K562 (cell line): ENCODE measurements around the gene FUT2. TPM values are rescaled to one million over a fixed set of nuclear protein-coding genes. Genes with fewer than 3 reads are reported as not detected.

Experiments used
- BHLHE40 ChIP-seq: IDR thresholded peaks from 2 replicates; pipeline ENCODE4 v1.6.1; 2011; ENCODE audit warnings: low read length, improper control_type of control experiment
- BRD4 ChIP-seq: fragments of 200-600 bp; sonication (generic); IDR thresholded peaks from 2 replicates; pipeline ENCODE4 v1.6.1; 2017; ENCODE audit warnings: inconsistent platforms
- C11orf30 ChIP-seq: fragments of 450-650 bp; IDR thresholded peaks from 2 replicates; pipeline ENCODE4 v1.6.1; 2016; ENCODE audit warnings: low read depth, mild to moderate bottlenecking
- CHD1 ChIP-seq: fragments of 200-600 bp; sonication (generic); IDR thresholded peaks from one replicate; pipeline ENCODE4 v1.6.1; 2012; ENCODE audit warnings: mild to moderate bottlenecking, moderate library complexity, low read length, inconsistent platforms
- E2F3 ChIP-seq: fragments of 250-450 bp; sonication (Bioruptor Pico); IDR thresholded peaks from 2 replicates; pipeline ENCODE4 v1.4.0; 2020; ENCODE audit warnings: mild to moderate bottlenecking
- EGR1 ChIP-seq: fragments of 450-650 bp; conservative IDR thresholded peaks from 2 replicates; pipeline ENCODE4 v1.6.1; 2017; ENCODE audit warnings: mild to moderate bottlenecking
- FIP1L1 ChIP-seq: fragments of 200-400 bp; formaldehyde crosslinking; IDR thresholded peaks from 2 replicates; pipeline ENCODE4 v1.6.1; 2018; ENCODE audit warnings: mild to moderate bottlenecking, low read depth, low read length; ENCODE audit not compliant: poor library complexity, severe bottlenecking
- FOXK2 ChIP-seq, 2 experiments: fragments of 450-650 bp; IDR thresholded peaks in 1 of 2; conservative IDR thresholded peaks in 1 of 2; 2 replicates each; pipeline ENCODE4 v1.6.1; 2016; ENCODE audit warnings: low read depth in 2 of 2, mild to moderate bottlenecking in 1 of 2
- GTF2A2 ChIP-seq: IDR thresholded peaks from 2 replicates; pipeline ENCODE4 v1.6.1; 2016; ENCODE audit warnings: mild to moderate bottlenecking, missing genetic modification characterization, missing compliant biosample characterization
- LCOR ChIP-seq: sonication (generic); formaldehyde crosslinking; IDR thresholded peaks from 2 replicates; pipeline ENCODE4 v1.8.0; 2022; ENCODE audit warnings: mild to moderate bottlenecking, missing genetic modification reagents
- MYC ChIP-seq, 2 experiments: fragments of 250-450 bp in 1 of 2; sonication (Bioruptor Pico) in 1 of 2; IDR thresholded peaks; 2 replicates each; pipeline versions ENCODE4 v1.5.1 to v1.6.1; 2012 to 2021; ENCODE audit warnings: low read depth in 2 of 2, borderline replicate concordance in 1 of 2, improper control_type of control experiment in 1 of 2, low read length in 1 of 2, mild to moderate bottlenecking in 1 of 2, moderate library complexity in 1 of 2
- POLR2G ChIP-seq: fragments of 200-400 bp; formaldehyde crosslinking; IDR thresholded peaks from 2 replicates; pipeline ENCODE4 v1.6.1; 2017; ENCODE audit warnings: low read depth, mild to moderate bottlenecking, antibody characterized with exemption, low read length, moderate library complexity
- RBFOX2 ChIP-seq: fragments of 200-400 bp; formaldehyde crosslinking; IDR thresholded peaks from 2 replicates; pipeline ENCODE4 v1.6.1; 2017; ENCODE audit warnings: low read depth, mild to moderate bottlenecking, low read length, moderate library complexity
- THRAP3 ChIP-seq: fragments of 450-650 bp; IDR thresholded peaks from 2 replicates; pipeline ENCODE4 v1.6.1; 2016; ENCODE audit warnings: mild to moderate bottlenecking, inconsistent platforms, borderline replicate concordance
- ZFPM2 ChIP-seq: fragments of 250-450 bp; sonication (Bioruptor Pico); IDR thresholded peaks from 2 replicates; pipeline ENCODE4 v1.5.1; 2022; ENCODE audit warnings: mild to moderate bottlenecking
- ZNF589 ChIP-seq: fragments of 200-800 bp; sonication (Bioruptor generic); IDR thresholded peaks from 2 replicates; pipeline ENCODE4 v1.6.1; 2016; ENCODE audit warnings: low read depth, missing genetic modification characterization, missing compliant biosample characterization
- ZNF699 ChIP-seq: fragments of 250-450 bp; sonication (Bioruptor Pico); IDR thresholded peaks from 2 replicates; pipeline ENCODE4 v1.8.0; 2021; ENCODE audit warnings: mild to moderate bottlenecking, moderate library complexity; ENCODE audit not compliant: insufficient replicate concordance
- polyA plus RNA-seq, 8 experiments: library from polyadenylated mRNA; depleted of rRNA in 4 of 8; stranded (reverse) in 5 of 8; unstranded in 3 of 8; fragments of >200 nt; fragmentation: Nextera tagmentation in 2 of 8; fragmentation: Illumina TruSeq in 1 of 8; extraction: Ambion mirVana in 2 of 8; extraction: Trizol in 1 of 8; gene quantifications; 2 replicates each; pipeline versions ENCODE4 v1.2.1 to v1.2.3, GENCODE V29; 2011 to 2014; ENCODE audit warnings: inconsistent platforms in 1 of 8, missing spikeins in 1 of 8
- total RNA-seq, 7 experiments: library from RNA; depleted of rRNA in 6 of 7; stranded (reverse); fragments of >200 nt in 6 of 7; fragmentation: Illumina TruSeq in 2 of 7; extraction: Trizol in 2 of 7; gene quantifications; 2 replicates each; pipeline versions ENCODE4 v1.2.1 to v1.2.3, GENCODE V29; 2011 to 2021; ENCODE audit warnings: low replicate concordance in 1 of 7
- TF ChIP-seq, protein P1 (sequence below), 2 experiments: fragments of 250-450 bp in 1 of 2; fragments of 450-650 bp in 1 of 2; sonication (Bioruptor Pico) in 1 of 2; IDR thresholded peaks; 2 replicates each; pipeline versions ENCODE4 v1.6.1 to v1.8.0; 2016 to 2021; ENCODE audit warnings: mild to moderate bottlenecking in 2 of 2, moderate library complexity in 2 of 2, missing compliant biosample characterization in 1 of 2, missing genetic modification characterization in 1 of 2
- TF ChIP-seq, protein P2 (sequence below), 2 experiments: fragments of 450-650 bp; conservative IDR thresholded peaks; 2 replicates each; pipeline ENCODE4 v1.6.1; 2017; ENCODE audit warnings: mild to moderate bottlenecking in 2 of 2, moderate library complexity in 2 of 2
- TF ChIP-seq, protein P3 (sequence below), 2 experiments: IDR thresholded peaks; 2 replicates each; pipeline ENCODE4 v1.6.1; 2011; ENCODE audit warnings: borderline replicate concordance in 1 of 2, control low read depth in 1 of 2, low read depth in 1 of 2, low read length in 1 of 2, mild to moderate bottlenecking in 1 of 2, mixed read lengths in 1 of 2, moderate library complexity in 1 of 2; ENCODE audit not compliant: insufficient read depth in 1 of 2, insufficient read length in 1 of 2, poor library complexity in 1 of 2, severe bottlenecking in 1 of 2; ENCODE audit errors: extremely low read depth in 1 of 2
- TF ChIP-seq, protein P4 (sequence below): sonication (generic); formaldehyde crosslinking; IDR thresholded peaks from 2 replicates; pipeline ENCODE4 v1.9.0; 2022; ENCODE audit warnings: mild to moderate bottlenecking, missing genetic modification reagents

FUT2 gene
- total and polyA plus RNA-seq, 9 of the 15 experiments (the other 6 are each of a cell fraction or from before 2014, with no cell fraction given), result 0.03 to 0.04 TPM; not detected in 7

DNA sequence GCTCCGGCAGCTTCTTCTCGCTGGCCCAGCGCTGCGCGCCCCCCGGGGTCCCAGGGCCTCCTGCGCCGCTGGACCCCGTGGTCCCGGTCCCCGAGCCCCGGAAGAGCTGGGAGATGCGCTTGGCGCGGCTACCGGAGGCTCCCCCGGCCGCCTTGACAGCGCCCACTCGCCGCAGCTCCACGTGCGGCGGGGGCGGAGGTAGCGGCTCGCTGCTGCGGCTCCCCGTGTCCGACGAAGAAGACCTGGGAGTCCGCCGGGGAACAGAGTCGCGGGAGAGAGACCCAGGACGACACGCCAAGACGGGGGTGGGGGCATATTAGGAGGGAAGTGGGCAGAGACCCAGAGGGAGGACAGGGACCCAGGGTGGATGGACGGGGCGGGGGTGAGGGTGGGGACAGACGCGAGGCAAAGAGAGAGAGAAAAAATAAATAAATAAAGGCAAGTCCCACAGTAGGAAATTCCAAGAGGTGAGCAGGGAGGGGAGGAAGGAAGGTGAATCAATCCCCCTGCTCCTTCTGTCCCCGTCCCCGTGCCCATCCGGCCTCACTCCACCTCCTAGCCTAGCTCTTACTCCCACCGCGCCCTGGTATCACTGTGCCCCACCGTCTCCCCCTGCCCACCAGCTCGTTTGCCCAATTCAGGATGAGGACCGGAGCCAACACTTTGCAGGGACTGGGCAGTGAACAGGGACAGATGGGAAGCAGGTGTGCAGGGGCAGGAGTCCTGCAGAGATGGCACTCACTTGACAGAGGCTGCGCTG is 43.8 kb downstream of the FUT2 start (continued):
- TF ChIP-seq, protein P1, sequence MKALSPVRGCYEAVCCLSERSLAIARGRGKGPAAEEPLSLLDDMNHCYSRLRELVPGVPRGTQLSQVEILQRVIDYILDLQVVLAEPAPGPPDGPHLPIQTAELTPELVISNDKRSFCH (CRISPR knock-in tag; IDR thresholded peaks at IDR 0.05), result no peak
- TF ChIP-seq, protein P1 (tag; IDR thresholded peaks at IDR 0.05), result 0 out of 2 replicates have a peak, but pooled peaks have one; percentile 62
- peak; percentile 29 for TF ChIP-seq POLR2G
- TF ChIP-seq LCOR, result 0 out of 2 replicates have a peak, but pooled peaks have one; percentile 12
- TF ChIP-seq, protein P2, sequence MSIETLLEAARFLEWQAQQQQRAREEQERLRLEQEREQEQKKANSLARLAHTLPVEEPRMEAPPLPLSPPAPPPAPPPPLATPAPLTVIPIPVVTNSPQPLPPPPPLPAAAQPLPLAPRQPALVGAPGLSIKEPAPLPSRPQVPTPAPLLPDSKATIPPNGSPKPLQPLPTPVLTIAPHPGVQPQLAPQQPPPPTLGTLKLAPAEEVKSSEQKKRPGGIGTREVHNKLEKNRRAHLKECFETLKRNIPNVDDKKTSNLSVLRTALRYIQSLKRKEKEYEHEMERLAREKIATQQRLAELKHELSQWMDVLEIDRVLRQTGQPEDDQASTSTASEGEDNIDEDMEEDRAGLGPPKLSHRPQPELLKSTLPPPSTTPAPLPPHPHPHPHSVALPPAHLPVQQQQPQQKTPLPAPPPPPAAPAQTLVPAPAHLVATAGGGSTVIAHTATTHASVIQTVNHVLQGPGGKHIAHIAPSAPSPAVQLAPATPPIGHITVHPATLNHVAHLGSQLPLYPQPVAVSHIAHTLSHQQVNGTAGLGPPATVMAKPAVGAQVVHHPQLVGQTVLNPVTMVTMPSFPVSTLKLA (conservative IDR thresholded peaks at IDR 0.05), result peak; percentile 79 to 84
- TF ChIP-seq C11orf30, result no peak
- TF ChIP-seq, protein P3, sequence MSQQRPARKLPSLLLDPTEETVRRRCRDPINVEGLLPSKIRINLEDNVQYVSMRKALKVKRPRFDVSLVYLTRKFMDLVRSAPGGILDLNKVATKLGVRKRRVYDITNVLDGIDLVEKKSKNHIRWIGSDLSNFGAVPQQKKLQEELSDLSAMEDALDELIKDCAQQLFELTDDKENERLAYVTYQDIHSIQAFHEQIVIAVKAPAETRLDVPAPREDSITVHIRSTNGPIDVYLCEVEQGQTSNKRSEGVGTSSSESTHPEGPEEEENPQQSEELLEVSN (IDR thresholded peaks at IDR 0.05; ENCODE audit: borderline replicate concordance in 1 of 2, extremely low read depth in 1 of 2, insufficient read depth in 1 of 2, insufficient read length in 1 of 2, low read depth in 1 of 2, low read length in 1 of 2, poor library complexity in 1 of 2, severe bottlenecking in 1 of 2), result peak in 1 of 2 experiments; percentile 58
- TF ChIP-seq E2F3 (CRISPR knock-in tag), result no peak
- TF ChIP-seq GTF2A2 (tag), result 0 out of 2 replicates have a peak, but pooled peaks have one; percentile 58
- 0 out of 2 replicates have a peak, but pooled peaks have one; percentile 33 for TF ChIP-seq BRD4
- TF ChIP-seq THRAP3, result no peak
- no peak for TF ChIP-seq FOXK2 (conservative IDR thresholded peaks at IDR 0.05 in 1 of 2, IDR thresholded peaks at IDR 0.05 in 1 of 2; ENCODE audit: low read depth in 2 of 2)
- TF ChIP-seq EGR1, result peak; percentile 89
- TF ChIP-seq BHLHE40, result peak; percentile 65
- peak; percentile 25 for TF ChIP-seq FIP1L1
- TF ChIP-seq ZFPM2 (CRISPR knock-in tag), result no peak
- TF ChIP-seq, protein P4, sequence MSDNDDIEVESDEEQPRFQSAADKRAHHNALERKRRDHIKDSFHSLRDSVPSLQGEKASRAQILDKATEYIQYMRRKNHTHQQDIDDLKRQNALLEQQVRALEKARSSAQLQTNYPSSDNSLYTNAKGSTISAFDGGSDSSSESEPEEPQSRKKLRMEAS (CRISPR knock-in tag), result peak; percentile 37
- 0 out of 2 replicates have a peak, but pooled peaks have one; percentile 0 for TF ChIP-seq ZNF589 (CRISPR knock-in tag)
- TF ChIP-seq MYC (IDR thresholded peaks at IDR 0.05; ENCODE audit: low read depth, low read length), result 0 out of 2 replicates have a peak, but pooled peaks have one; percentile 6
- TF ChIP-seq MYC (CRISPR knock-in tag; IDR thresholded peaks at IDR 0.05; ENCODE audit: borderline replicate concordance, low read depth), result no peak
- TF ChIP-seq RBFOX2, result peak; percentile 55
- no peak for TF ChIP-seq ZNF699 (CRISPR knock-in tag)
- TF ChIP-seq CHD1, result no peak
